Panc1 (cell line): ENCODE measurements around the gene ZNF564. TPM values are rescaled to one million over a fixed set of nuclear protein-coding genes. Genes with fewer than 3 reads are reported as not detected.

Experiments used
- ATAC-seq: fragments of 200-7000 bp; cut with Tn5 transposase; 2 replicates; pipeline ENCODE4 v1.9.1; 2020; ENCODE audit warnings: mild to moderate bottlenecking, moderate library complexity
- BruUV-seq: library from RNA; stranded (reverse); fragments of 400-500 nt; replicated peaks from 2 replicates; lab custom pipeline; 2021; lab: Mats Ljungman, UMichigan
- CTCF ChIA-PET: fragments of 300-600 bp; sonication (Branson Sonifier 250); formaldehyde crosslinking; loops from one replicate; lab custom pipeline; 2022; ENCODE audit warnings: antibody characterized with exemption; lab: Charles Lee
- POLR2A ChIA-PET: fragments of 300-600 bp; sonication (Branson Sonifier 250); formaldehyde crosslinking; loops from one replicate; lab custom pipeline; 2022; ENCODE audit warnings: antibody characterized with exemption; lab: Charles Lee
- DNase-seq: peaks from one replicate; pipeline ENCODE4 v3.0.0-alpha.2; 2010; ENCODE audit warnings: low read depth, low spot score
- H3K27ac ChIP-seq: 2 replicates; pipeline ENCODE4 v1.5.1; 2011; ENCODE audit warnings: mild to moderate bottlenecking, low read length, inconsistent platforms
- H3K27me3 ChIP-seq: fragments of 200-500 bp; sonication (Bioruptor generic); 2 replicates; pipeline ENCODE4 v1.6.0; 2014; ENCODE audit warnings: low read length, inconsistent platforms; ENCODE audit not compliant: control insufficient read depth, insufficient read depth
- H3K36me3 ChIP-seq: fragments of 200-500 bp; sonication (Bioruptor generic); 2 replicates; pipeline ENCODE4 v1.5.1; 2014; ENCODE audit warnings: inconsistent platforms, mild to moderate bottlenecking, low read length, moderate library complexity; ENCODE audit not compliant: control insufficient read depth, insufficient read depth
- H3K4me1 ChIP-seq: 2 replicates; pipeline ENCODE4 v1.5.1; 2011; ENCODE audit warnings: inconsistent platforms, mild to moderate bottlenecking, low read length, moderate library complexity; ENCODE audit not compliant: control insufficient read depth, insufficient read depth
- H3K4me3 ChIP-seq, 2 experiments: 2 replicates each; pipeline ENCODE4 v1.5.1; 2011 to 2012; ENCODE audit warnings: low read depth in 2 of 2, low read length in 2 of 2, mild to moderate bottlenecking in 2 of 2, inconsistent platforms in 1 of 2, moderate library complexity in 1 of 2
- H3K9me3 ChIP-seq: fragments of 200-500 bp; sonication (Bioruptor generic); 2 replicates; pipeline ENCODE4 v1.5.1; 2014; ENCODE audit warnings: low read depth, mild to moderate bottlenecking, inconsistent platforms, low read length, moderate library complexity; ENCODE audit not compliant: control insufficient read depth, insufficient read depth
- POLR2AphosphoS5 ChIP-seq: IDR thresholded peaks from 2 replicates; pipeline ENCODE4 v1.6.1; 2012; ENCODE audit warnings: mild to moderate bottlenecking, low read depth, low read length, moderate library complexity
- SIN3A ChIP-seq: IDR thresholded peaks from 2 replicates; pipeline ENCODE4 v1.6.1; 2012; ENCODE audit warnings: low read depth, mild to moderate bottlenecking, low read length, moderate library complexity, borderline replicate concordance; ENCODE audit not compliant: insufficient read depth
- TCF7L2 ChIP-seq: IDR thresholded peaks from 2 replicates; pipeline ENCODE4 v1.6.1; 2011; ENCODE audit warnings: mild to moderate bottlenecking, low read depth, low read length, inconsistent platforms
- in situ Hi-C: cut with HindIII; loops from 2 replicates; pipeline ENCODE4 v1.10.0; 2016; ENCODE audit warnings: low sequenced_read_pairs, low pct_unique_long_range_greater_than_20kb
- intact Hi-C: fragments of 100-400 bp; cut with micrococcal nuclease; formaldehyde crosslinking; loops from one replicate; pipeline ENCODE4 v1.10.0; 2022; ENCODE audit not compliant: unreplicated experiment
- total RNA-seq: library from RNA; stranded (reverse); gene quantifications from one replicate; pipeline ENCODE4 v1.2.1, GENCODE V29; 2021; ENCODE audit not compliant: unreplicated experiment
- TF ChIP-seq, protein P1 (sequence below): fragments of 450-650 bp; IDR thresholded peaks from 2 replicates; pipeline ENCODE4 v1.5.1; 2017; ENCODE audit warnings: mild to moderate bottlenecking
- TF ChIP-seq, protein P2 (sequence below), 2 experiments: IDR thresholded peaks; 2 replicates each; pipeline ENCODE4 v1.6.1; 2011 to 2012; ENCODE audit warnings: low read depth in 2 of 2, control low read depth in 1 of 2, low read length in 1 of 2, mild to moderate bottlenecking in 1 of 2, moderate library complexity in 1 of 2; ENCODE audit not compliant: insufficient read depth in 1 of 2

Gene ZNF564
- total RNA-seq, 1 experiment from 2014 or later: 5.7 TPM

DNA sequence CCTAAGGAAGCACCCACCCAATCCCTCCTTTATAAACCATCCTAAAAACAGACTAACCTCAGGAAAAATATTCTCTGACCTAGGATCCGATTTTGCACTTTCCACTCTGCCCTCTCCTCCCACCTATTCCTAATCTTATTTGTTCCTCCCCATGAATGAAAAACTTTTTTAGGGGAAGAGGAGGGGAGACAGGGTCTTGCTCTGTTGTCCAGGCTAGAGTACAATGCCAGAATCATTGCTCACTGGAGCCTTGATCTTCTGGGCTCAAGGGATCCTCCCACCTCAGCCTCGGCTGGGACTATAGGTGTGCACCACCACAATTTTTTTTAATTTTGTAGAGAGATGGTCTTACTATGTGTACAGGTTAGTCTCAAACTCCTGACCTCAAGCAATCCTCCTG is 4.4 kb downstream of the ZNF564 start:
- Histone ChIP-seq H3K9me3 (no peaks in the 10 kb centered on the region), H3K4me3 (no peak overlapping the region), H3K27me3 (no peaks in the 10 kb centered on the region), H3K4me1 (no peaks in the 10 kb centered on the region), H3K36me3 (no peaks in the 10 kb centered on the region), H3K27ac (no peak overlapping the region)
- ChIA-PET CTCF (no interaction called here), POLR2A (no interaction called here)
- no peak for TF ChIP-seq TCF7L2
- TF ChIP-seq SIN3A: no peak
- TF ChIP-seq, protein P1, sequence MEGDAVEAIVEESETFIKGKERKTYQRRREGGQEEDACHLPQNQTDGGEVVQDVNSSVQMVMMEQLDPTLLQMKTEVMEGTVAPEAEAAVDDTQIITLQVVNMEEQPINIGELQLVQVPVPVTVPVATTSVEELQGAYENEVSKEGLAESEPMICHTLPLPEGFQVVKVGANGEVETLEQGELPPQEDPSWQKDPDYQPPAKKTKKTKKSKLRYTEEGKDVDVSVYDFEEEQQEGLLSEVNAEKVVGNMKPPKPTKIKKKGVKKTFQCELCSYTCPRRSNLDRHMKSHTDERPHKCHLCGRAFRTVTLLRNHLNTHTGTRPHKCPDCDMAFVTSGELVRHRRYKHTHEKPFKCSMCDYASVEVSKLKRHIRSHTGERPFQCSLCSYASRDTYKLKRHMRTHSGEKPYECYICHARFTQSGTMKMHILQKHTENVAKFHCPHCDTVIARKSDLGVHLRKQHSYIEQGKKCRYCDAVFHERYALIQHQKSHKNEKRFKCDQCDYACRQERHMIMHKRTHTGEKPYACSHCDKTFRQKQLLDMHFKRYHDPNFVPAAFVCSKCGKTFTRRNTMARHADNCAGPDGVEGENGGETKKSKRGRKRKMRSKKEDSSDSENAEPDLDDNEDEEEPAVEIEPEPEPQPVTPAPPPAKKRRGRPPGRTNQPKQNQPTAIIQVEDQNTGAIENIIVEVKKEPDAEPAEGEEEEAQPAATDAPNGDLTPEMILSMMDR: no peak
- in situ Hi-C loops (no loop called here), intact Hi-C loops (no loop called here)
- DNase-seq (no peak), ATAC-seq (no peak)
- no TSS peak for BruUV-seq

DNA sequence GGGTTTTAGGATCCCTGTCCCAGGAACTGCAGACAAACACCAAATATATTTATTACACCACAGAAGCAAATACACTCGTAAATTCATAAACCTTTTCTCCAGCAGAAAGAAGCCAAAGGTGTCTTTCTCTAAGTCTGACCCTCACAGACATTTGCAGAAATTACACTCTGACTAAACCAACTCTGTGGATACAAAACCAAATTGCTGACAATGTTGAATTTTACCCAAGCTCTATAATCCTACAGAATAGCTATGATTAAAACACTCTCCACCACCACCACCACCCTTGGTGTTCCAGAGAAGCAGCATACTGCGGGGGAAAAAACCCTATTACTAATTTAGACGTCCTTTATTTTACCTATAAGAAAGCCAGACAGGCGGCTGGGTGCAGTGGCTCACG is 5.2 kb downstream of the ZNF564 start:
- no peaks in the 10 kb centered on the region for H3K9me3 ChIP-seq
- ATAC-seq: no peak
- DNase-seq: no peak
- H3K27me3 ChIP-seq: no peaks in the 10 kb centered on the region
- TF ChIP-seq, protein P1: no peak
- TF ChIP-seq POLR2AphosphoS5: no peak
- no peak for TF ChIP-seq TCF7L2
- TF ChIP-seq, protein P2, sequence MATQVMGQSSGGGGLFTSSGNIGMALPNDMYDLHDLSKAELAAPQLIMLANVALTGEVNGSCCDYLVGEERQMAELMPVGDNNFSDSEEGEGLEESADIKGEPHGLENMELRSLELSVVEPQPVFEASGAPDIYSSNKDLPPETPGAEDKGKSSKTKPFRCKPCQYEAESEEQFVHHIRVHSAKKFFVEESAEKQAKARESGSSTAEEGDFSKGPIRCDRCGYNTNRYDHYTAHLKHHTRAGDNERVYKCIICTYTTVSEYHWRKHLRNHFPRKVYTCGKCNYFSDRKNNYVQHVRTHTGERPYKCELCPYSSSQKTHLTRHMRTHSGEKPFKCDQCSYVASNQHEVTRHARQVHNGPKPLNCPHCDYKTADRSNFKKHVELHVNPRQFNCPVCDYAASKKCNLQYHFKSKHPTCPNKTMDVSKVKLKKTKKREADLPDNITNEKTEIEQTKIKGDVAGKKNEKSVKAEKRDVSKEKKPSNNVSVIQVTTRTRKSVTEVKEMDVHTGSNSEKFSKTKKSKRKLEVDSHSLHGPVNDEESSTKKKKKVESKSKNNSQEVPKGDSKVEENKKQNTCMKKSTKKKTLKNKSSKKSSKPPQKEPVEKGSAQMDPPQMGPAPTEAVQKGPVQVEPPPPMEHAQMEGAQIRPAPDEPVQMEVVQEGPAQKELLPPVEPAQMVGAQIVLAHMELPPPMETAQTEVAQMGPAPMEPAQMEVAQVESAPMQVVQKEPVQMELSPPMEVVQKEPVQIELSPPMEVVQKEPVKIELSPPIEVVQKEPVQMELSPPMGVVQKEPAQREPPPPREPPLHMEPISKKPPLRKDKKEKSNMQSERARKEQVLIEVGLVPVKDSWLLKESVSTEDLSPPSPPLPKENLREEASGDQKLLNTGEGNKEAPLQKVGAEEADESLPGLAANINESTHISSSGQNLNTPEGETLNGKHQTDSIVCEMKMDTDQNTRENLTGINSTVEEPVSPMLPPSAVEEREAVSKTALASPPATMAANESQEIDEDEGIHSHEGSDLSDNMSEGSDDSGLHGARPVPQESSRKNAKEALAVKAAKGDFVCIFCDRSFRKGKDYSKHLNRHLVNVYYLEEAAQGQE (IDR thresholded peaks at IDR 0.05; ENCODE audit: insufficient read depth in 1 of 2, low read depth in 2 of 2, low read length in 1 of 2): no peak
- TF ChIP-seq SIN3A: no peak
- H3K36me3 ChIP-seq: no peaks in the 10 kb centered on the region
- no peak overlapping the region for H3K27ac ChIP-seq
- ChIA-PET CTCF (no interaction called here), POLR2A (no interaction called here)
- no peak overlapping the region for H3K4me3 ChIP-seq
- BruUV-seq: no TSS peak
- intact Hi-C loops: no loop called here
- no peaks in the 10 kb centered on the region for H3K4me1 ChIP-seq
- in situ Hi-C loops: no loop called here

DNA sequence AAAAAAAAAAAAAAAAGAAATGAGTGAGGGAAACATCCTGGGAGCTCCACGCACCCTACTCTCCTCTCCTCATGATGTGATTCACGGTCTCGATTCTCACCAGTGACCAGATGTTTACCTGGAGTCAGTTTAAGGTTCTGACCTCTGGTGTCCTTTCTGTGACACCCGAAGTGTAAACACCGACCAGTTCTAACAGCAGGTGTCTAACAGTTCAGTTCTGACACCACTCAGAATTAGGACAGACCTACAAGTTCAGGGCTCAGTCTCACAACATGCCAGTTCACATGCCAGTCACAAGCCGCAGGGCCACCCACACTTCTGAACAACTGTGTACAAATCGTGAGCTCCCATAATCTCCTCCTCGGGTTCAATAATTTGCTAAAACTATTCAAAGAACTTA is 6.0 kb downstream of the ZNF564 start:
- no TSS peak for BruUV-seq
- intact Hi-C loops: no loop called here
- CTCF ChIA-PET: no interaction called here
- H3K4me3 ChIP-seq: no peak overlapping the region
- no peaks in the 10 kb centered on the region for H3K4me1 ChIP-seq
- TF ChIP-seq, protein P1: no peak
- TF ChIP-seq, protein P2 (IDR thresholded peaks at IDR 0.05; ENCODE audit: insufficient read depth in 1 of 2, low read depth in 2 of 2, low read length in 1 of 2): no peak
- TF ChIP-seq TCF7L2: no peak
- TF ChIP-seq POLR2AphosphoS5: no peak
- no peak for TF ChIP-seq SIN3A
- no peaks in the 10 kb centered on the region for H3K9me3 ChIP-seq
- no peaks in the 10 kb centered on the region for H3K36me3 ChIP-seq
- in situ Hi-C loops: no loop called here
- H3K27ac ChIP-seq: no peak overlapping the region
- POLR2A ChIA-PET: no interaction called here
- DNase-seq: no peak
- no peak for ATAC-seq
- H3K27me3 ChIP-seq: no peaks in the 10 kb centered on the region
